ENCODE results near the gene PCCA.

DNA sequence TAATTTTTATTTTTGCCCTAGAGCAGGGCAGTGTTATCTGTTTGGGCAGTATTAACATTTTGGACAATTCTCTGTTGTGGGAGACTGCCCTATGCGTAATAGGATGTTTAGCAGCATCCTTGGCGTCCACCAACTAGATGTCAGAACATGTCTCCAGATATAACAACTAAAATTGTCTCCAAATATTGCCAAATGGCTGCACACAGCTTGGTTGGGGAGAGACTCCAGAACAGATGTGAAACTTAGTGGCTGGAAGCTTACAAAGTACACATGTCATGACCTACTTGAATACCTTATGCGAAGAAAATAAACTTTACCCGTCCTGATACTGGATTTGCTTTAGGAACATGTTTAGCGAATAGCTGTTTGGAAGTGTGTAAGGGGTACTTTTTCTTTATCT, 376.7 kb downstream of the PCCA start:
- TF ChIP-seq, protein P1, sequence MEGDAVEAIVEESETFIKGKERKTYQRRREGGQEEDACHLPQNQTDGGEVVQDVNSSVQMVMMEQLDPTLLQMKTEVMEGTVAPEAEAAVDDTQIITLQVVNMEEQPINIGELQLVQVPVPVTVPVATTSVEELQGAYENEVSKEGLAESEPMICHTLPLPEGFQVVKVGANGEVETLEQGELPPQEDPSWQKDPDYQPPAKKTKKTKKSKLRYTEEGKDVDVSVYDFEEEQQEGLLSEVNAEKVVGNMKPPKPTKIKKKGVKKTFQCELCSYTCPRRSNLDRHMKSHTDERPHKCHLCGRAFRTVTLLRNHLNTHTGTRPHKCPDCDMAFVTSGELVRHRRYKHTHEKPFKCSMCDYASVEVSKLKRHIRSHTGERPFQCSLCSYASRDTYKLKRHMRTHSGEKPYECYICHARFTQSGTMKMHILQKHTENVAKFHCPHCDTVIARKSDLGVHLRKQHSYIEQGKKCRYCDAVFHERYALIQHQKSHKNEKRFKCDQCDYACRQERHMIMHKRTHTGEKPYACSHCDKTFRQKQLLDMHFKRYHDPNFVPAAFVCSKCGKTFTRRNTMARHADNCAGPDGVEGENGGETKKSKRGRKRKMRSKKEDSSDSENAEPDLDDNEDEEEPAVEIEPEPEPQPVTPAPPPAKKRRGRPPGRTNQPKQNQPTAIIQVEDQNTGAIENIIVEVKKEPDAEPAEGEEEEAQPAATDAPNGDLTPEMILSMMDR (IDR thresholded peaks at IDR 0.05) = no peak
- TF ChIP-seq EP300 (IDR thresholded peaks at IDR 0.05) = no peak

Measured in suprapubic skin (tissue), 3 donors.